ENCODE data around the gene ZSCAN21.

Gene ZSCAN21

GRCh38 chr7:100081535-100082102 is 32.0 kb downstream of the ZSCAN21 start, which contains the start of gene ZNF3 (continued):
- TF ChIP-seq, protein P1, sequence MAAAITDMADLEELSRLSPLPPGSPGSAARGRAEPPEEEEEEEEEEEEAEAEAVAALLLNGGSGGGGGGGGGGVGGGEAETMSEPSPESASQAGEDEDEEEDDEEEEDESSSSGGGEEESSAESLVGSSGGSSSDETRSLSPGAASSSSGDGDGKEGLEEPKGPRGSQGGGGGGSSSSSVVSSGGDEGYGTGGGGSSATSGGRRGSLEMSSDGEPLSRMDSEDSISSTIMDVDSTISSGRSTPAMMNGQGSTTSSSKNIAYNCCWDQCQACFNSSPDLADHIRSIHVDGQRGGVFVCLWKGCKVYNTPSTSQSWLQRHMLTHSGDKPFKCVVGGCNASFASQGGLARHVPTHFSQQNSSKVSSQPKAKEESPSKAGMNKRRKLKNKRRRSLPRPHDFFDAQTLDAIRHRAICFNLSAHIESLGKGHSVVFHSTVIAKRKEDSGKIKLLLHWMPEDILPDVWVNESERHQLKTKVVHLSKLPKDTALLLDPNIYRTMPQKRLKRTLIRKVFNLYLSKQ (tag by site-specific recombination; IDR thresholded peaks at IDR 0.05; ENCODE audit: borderline replicate concordance), result no peak
- TF ChIP-seq ZNF600 (tag by site-specific recombination; IDR thresholded peaks at IDR 0.05), result peak; percentile 80
- TF ChIP-seq ZIC2 (tag by site-specific recombination; IDR thresholded peaks at IDR 0.05), result peak; percentile 88
- peak; percentile 67 for TF ChIP-seq ZNF10 (tag by site-specific recombination; IDR thresholded peaks at IDR 0.05)
- peak; percentile 65; the same call in 1 of the 2 replicates for TF ChIP-seq ZNF580 (tag by site-specific recombination; IDR thresholded peaks at IDR 0.05)
- TF ChIP-seq ZNF280D (tag by site-specific recombination; IDR thresholded peaks at IDR 0.05), result no peak
- TF ChIP-seq, protein P2, sequence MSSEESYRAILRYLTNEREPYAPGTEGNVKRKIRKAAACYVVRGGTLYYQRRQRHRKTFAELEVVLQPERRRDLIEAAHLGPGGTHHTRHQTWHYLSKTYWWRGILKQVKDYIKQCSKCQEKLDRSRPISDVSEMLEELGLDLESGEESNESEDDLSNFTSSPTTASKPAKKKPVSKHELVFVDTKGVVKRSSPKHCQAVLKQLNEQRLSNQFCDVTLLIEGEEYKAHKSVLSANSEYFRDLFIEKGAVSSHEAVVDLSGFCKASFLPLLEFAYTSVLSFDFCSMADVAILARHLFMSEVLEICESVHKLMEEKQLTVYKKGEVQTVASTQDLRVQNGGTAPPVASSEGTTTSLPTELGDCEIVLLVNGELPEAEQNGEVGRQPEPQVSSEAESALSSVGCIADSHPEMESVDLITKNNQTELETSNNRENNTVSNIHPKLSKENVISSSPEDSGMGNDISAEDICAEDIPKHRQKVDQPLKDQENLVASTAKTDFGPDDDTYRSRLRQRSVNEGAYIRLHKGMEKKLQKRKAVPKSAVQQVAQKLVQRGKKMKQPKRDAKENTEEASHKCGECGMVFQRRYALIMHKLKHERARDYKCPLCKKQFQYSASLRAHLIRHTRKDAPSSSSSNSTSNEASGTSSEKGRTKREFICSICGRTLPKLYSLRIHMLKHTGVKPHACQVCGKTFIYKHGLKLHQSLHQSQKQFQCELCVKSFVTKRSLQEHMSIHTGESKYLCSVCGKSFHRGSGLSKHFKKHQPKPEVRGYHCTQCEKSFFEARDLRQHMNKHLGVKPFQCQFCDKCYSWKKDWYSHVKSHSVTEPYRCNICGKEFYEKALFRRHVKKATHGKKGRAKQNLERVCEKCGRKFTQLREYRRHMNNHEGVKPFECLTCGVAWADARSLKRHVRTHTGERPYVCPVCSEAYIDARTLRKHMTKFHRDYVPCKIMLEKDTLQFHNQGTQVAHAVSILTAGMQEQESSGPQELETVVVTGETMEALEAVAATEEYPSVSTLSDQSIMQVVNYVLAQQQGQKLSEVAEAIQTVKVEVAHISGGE (tag by site-specific recombination; conservative IDR thresholded peaks at IDR 0.05; ENCODE audit: low read depth), result peak; percentile 98

DNA sequence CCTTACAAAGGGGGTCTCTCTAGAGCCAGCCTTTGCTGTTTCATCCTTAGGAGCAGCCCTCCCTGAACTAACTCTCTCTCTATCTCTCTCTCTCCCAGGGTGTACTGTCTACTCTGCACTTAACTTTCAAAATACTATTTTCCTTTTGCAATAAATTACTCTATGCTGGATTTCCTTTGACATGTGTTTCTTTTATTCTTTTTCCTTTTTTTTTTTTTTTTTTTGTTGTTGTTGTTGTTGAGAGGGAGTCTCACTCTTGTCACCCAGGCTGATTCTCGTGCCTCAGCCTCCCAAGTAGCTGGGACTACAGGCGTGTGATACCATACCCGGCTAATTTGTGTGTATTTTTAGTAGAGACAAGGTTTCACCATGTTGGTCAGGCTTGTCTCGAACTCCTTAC is 33.4 kb downstream of the ZSCAN21 start:
- H3K27ac ChIP-seq (ENCODE audit: extremely low read depth, low read depth, low read length), result no peak overlapping the region
- no peak overlapping the region for H3K4me3 ChIP-seq (ENCODE audit: low read depth, low read length)
- H3K9me3 ChIP-seq (ENCODE audit: control insufficient read depth, insufficient read depth, low read depth, low read length), result no peaks in the 10 kb centered on the region
- no peaks in the 10 kb centered on the region for H3K4me1 ChIP-seq (ENCODE audit: control insufficient read depth, insufficient read depth, low read length)
- peaks cover 7 to 21% of the 10 kb centered on the region in 2 experiments; a peak in 2 of 3 replicates for H3K36me3 ChIP-seq (ENCODE audit: control insufficient read depth in 2 of 2, insufficient read depth in 1 of 2, low read length in 2 of 2)
- POLR2A ChIA-PET, result interaction anchor here (0.7 to 1.2 kb wide), 12 partner anchors 8 to 1150 kb away, joined by 3 to 32 read pairs (median 4); partner anchors contain the start of genes AP4M1, LAMTOR4, MBLAC1 and MCM7
- TF ChIP-seq PRDM1 (tag by site-specific recombination; IDR thresholded peaks at IDR 0.05) (peak; percentile 36; the same call in 1 of the 2 replicates), ZNF561 (tag by site-specific recombination; IDR thresholded peaks at IDR 0.05; ENCODE audit: borderline replicate concordance) (no peak), ZNF366 (tag by site-specific recombination; conservative IDR thresholded peaks at IDR 0.05) (0 out of 2 replicates have a peak, but pooled peaks have one; percentile 20), ZNF362 (tag by site-specific recombination; IDR thresholded peaks at IDR 0.05) (no peak), ZBTB48 (tag by site-specific recombination; IDR thresholded peaks at IDR 0.05) (no peak), ZNF266 (tag by site-specific recombination; IDR thresholded peaks at IDR 0.05; ENCODE audit: low read depth) (no peak), ZNF621 (tag by site-specific recombination; IDR thresholded peaks at IDR 0.05) (no peak), ZNF335 (tag by site-specific recombination; conservative IDR thresholded peaks at IDR 0.05) (peak; percentile 1; the same call in 1 of the 2 replicates)
- CTCF ChIA-PET, result interaction anchor here (0.7 to 1.2 kb wide), 11 partner anchors 9 to 201 kb away, joined by 3 to 8 read pairs (median 3); no protein-coding TSS in a partner anchor
